Stimulated activated CD4-positive, alpha-beta T cell treated with anti-CD3 and anti-CD28 coated beads, Interleukin-2, amount 100 ng/mL, for 48 hours (primary cell): ENCODE results near the gene FOXA1.

ENCODE experiments used
- DNase-seq, 2 donors: peaks; one replicate each; pipeline ENCODE4 v3.0.0-alpha.2; 2020

Gene FOXA1

GRCh38 chr14:37594971-37595808, at the start of gene FOXA1, which contains the start of gene TTC6:
TSS of gene FOXA1 (minus strand) at chr14:37595249. CDS start at chr14:37594972, 277 bp downstream.
TSS of gene TTC6 (plus strand) at chr14:37595629. CDS start at chr14:37622065, 26,436 bp downstream.
- no peak for DNase-seq

GRCh38 chr14:37643701-37644100, 48.7 kb upstream of the FOXA1 start:
- no peak for DNase-seq

GRCh38 chr14:37642125-37642524, 47.1 kb upstream of the FOXA1 start:
- DNase-seq: no peak

GRCh38 chr14:37641117-37641516, 46.1 kb upstream of the FOXA1 start:
- no peak for DNase-seq

GRCh38 chr14:37638599-37638998, 43.5 kb upstream of the FOXA1 start:
- DNase-seq: no peak

- no peak for DNase-seq
Measured at GRCh38 chr14:37637341-37637740, 42.3 kb upstream of the FOXA1 start.

GRCh38 chr14:37625597-37626595, 30.8 kb upstream of the FOXA1 start:
- no peak for DNase-seq

- DNase-seq: no peak
Measured at GRCh38 chr14:37623971-37624370, 28.9 kb upstream of the FOXA1 start.

- DNase-seq: no peak
Measured at GRCh38 chr14:37623426-37623951, 28.4 kb upstream of the FOXA1 start.

GRCh38 chr14:37622231-37622923, 27.3 kb upstream of the FOXA1 start:
- DNase-seq: no peak

- no peak for DNase-seq
Measured at GRCh38 chr14:37620856-37621255, 25.8 kb upstream of the FOXA1 start.

GRCh38 chr14:37618498-37619028, 23.5 kb upstream of the FOXA1 start:
- no peak for DNase-seq

- no peak for DNase-seq
Measured at GRCh38 chr14:37617864-37618365, 22.9 kb upstream of the FOXA1 start.

- DNase-seq: no peak
Measured at GRCh38 chr14:37616853-37617252, 21.8 kb upstream of the FOXA1 start.

- DNase-seq: no peak
Measured at GRCh38 chr14:37615582-37616289, 20.7 kb upstream of the FOXA1 start.

GRCh38 chr14:37610945-37611523, 16.0 kb upstream of the FOXA1 start:
- no peak for DNase-seq

- DNase-seq: no peak
Measured at GRCh38 chr14:37608649-37609048, 13.6 kb upstream of the FOXA1 start.

GRCh38 chr14:37606678-37607077, 11.6 kb upstream of the FOXA1 start:
- DNase-seq: no peak

GRCh38 chr14:37603688-37604251, 8.7 kb upstream of the FOXA1 start:
- DNase-seq: no peak

- no peak for DNase-seq
Measured at GRCh38 chr14:37602605-37603453, 7.8 kb upstream of the FOXA1 start.
